HepG2 (cell line): ENCODE measurements around the gene C20orf202. TPM values are rescaled to one million over a fixed set of nuclear protein-coding genes. Genes with fewer than 3 reads are reported as not detected.

Source experiments
- ATF7-NPFF ChIP-seq: sonication (generic); formaldehyde crosslinking; IDR thresholded peaks from 2 replicates; pipeline ENCODE4 v1.8.1; 2023; ENCODE audit warnings: mild to moderate bottlenecking, low read depth, missing genetic modification reagents, moderate library complexity
- CEBPB ChIP-seq: IDR thresholded peaks from 2 replicates; pipeline ENCODE4 v1.6.1; 2011; ENCODE audit warnings: low read depth, low read length, improper control_type of control experiment, borderline replicate concordance
- CHD2 ChIP-seq: IDR thresholded peaks from 2 replicates; pipeline ENCODE4 v1.6.1; 2011; ENCODE audit warnings: low read depth, low read length, improper control_type of control experiment
- E2F1 ChIP-seq: sonication (generic); formaldehyde crosslinking; IDR thresholded peaks from 2 replicates; pipeline ENCODE4 v1.5.0; 2020; ENCODE audit warnings: missing genetic modification reagents
- ETS1 ChIP-seq: sonication (generic); formaldehyde crosslinking; IDR thresholded peaks from 2 replicates; pipeline ENCODE4 v1.4.0; 2020; ENCODE audit warnings: missing genetic modification reagents
- FOXC1 ChIP-seq: sonication (generic); formaldehyde crosslinking; IDR thresholded peaks from 2 replicates; pipeline ENCODE4 v1.8.0; 2022; ENCODE audit warnings: mild to moderate bottlenecking, missing genetic modification reagents, borderline replicate concordance
- GABPB1 ChIP-seq: IDR thresholded peaks from 2 replicates; pipeline ENCODE4 v1.6.1; 2016; ENCODE audit warnings: mild to moderate bottlenecking, missing genetic modification reagents, moderate library complexity, missing compliant biosample characterization
- GATAD2A ChIP-seq: IDR thresholded peaks from 2 replicates; pipeline ENCODE4 v1.6.1; 2016
- HMG20B ChIP-seq: conservative IDR thresholded peaks from 2 replicates; pipeline ENCODE4 v1.6.1; 2016; ENCODE audit warnings: missing genetic modification reagents, missing compliant biosample characterization
- HNRNPH1 ChIP-seq: fragments of 200-400 bp; formaldehyde crosslinking; optimal IDR thresholded peaks from 2 replicates; pipeline ENCODE3; 2017; ENCODE audit warnings: mild to moderate bottlenecking, low read depth, low read length
- IKZF1 ChIP-seq: fragments of 450-650 bp; IDR thresholded peaks from 2 replicates; pipeline ENCODE4 v1.7.1; 2016
- KLF16 ChIP-seq, 2 experiments: sonication (generic) in 1 of 2; formaldehyde crosslinking in 1 of 2; IDR thresholded peaks; 2 replicates each; pipeline versions ENCODE4 v1.6.1 to v1.8.0; 2016 to 2023; ENCODE audit warnings: missing genetic modification reagents in 2 of 2, missing compliant biosample characterization in 1 of 2
- MAZ ChIP-seq, 2 experiments: sonication (generic) in 1 of 2; formaldehyde crosslinking in 1 of 2; IDR thresholded peaks; 2 replicates each; pipeline versions ENCODE4 v1.5.0 to v1.6.1; 2012 to 2020; ENCODE audit warnings: low read depth in 2 of 2, mild to moderate bottlenecking in 2 of 2, borderline replicate concordance in 1 of 2, improper control_type of control experiment in 1 of 2, low read length in 1 of 2, missing genetic modification reagents in 1 of 2, moderate library complexity in 1 of 2
- MTA1 ChIP-seq: sonication (generic); formaldehyde crosslinking; IDR thresholded peaks from 2 replicates; pipeline ENCODE4 v1.4.0; 2020; ENCODE audit warnings: missing genetic modification reagents, mild to moderate bottlenecking, borderline replicate concordance
- PAWR ChIP-seq: sonication (generic); formaldehyde crosslinking; IDR thresholded peaks from 2 replicates; pipeline ENCODE4 v1.4.0; 2020; ENCODE audit warnings: missing genetic modification reagents, mild to moderate bottlenecking, borderline replicate concordance
- SIN3B ChIP-seq: fragments of 150-350 bp; IDR thresholded peaks from 2 replicates; pipeline ENCODE4 v1.6.1; 2014; ENCODE audit warnings: low read length
- SKI ChIP-seq: fragments of 450-650 bp; IDR thresholded peaks from one replicate; pipeline ENCODE4 v1.6.1; 2018; ENCODE audit warnings: mild to moderate bottlenecking; ENCODE audit not compliant: partially characterized antibody
- SNAPC5 ChIP-seq: sonication (generic); formaldehyde crosslinking; IDR thresholded peaks from 2 replicates; pipeline ENCODE4 v1.8.1; 2023; ENCODE audit warnings: mild to moderate bottlenecking, missing genetic modification reagents, borderline replicate concordance
- ZNF235 ChIP-seq: sonication (generic); formaldehyde crosslinking; IDR thresholded peaks from 2 replicates; pipeline ENCODE4 v1.8.1; 2023; ENCODE audit warnings: mild to moderate bottlenecking, missing genetic modification reagents, borderline replicate concordance
- ZNF329 ChIP-seq: sonication (generic); formaldehyde crosslinking; IDR thresholded peaks from 2 replicates; pipeline ENCODE4 v1.9.0; 2021; ENCODE audit warnings: low read depth, mild to moderate bottlenecking, missing genetic modification reagents
- ZNF34 ChIP-seq: sonication (generic); formaldehyde crosslinking; IDR thresholded peaks from 2 replicates; pipeline ENCODE4 v1.4.0; 2020; ENCODE audit warnings: mild to moderate bottlenecking, missing genetic modification reagents, borderline replicate concordance
- ZNF552 ChIP-seq: sonication (generic); formaldehyde crosslinking; IDR thresholded peaks from 2 replicates; pipeline ENCODE4 v1.9.0; 2022; ENCODE audit warnings: missing genetic modification reagents, mild to moderate bottlenecking, borderline replicate concordance
- ZNF572 ChIP-seq: sonication (generic); formaldehyde crosslinking; IDR thresholded peaks from 2 replicates; pipeline ENCODE4 v1.5.1; 2020; ENCODE audit warnings: mild to moderate bottlenecking, missing genetic modification reagents
- ZNF580 ChIP-seq: IDR thresholded peaks from 2 replicates; pipeline ENCODE4 v1.6.1; 2016; ENCODE audit warnings: low read depth, borderline replicate concordance
- ZNF616 ChIP-seq: sonication (generic); formaldehyde crosslinking; IDR thresholded peaks from 2 replicates; pipeline ENCODE4 v1.5.0; 2020; ENCODE audit warnings: low read depth, mild to moderate bottlenecking, missing genetic modification reagents
- ZNF780A ChIP-seq: sonication (generic); formaldehyde crosslinking; IDR thresholded peaks from 2 replicates; pipeline ENCODE4 v1.8.0; 2022; ENCODE audit warnings: mild to moderate bottlenecking, missing genetic modification reagents, moderate library complexity
- ZNF879 ChIP-seq: sonication (generic); formaldehyde crosslinking; IDR thresholded peaks from 2 replicates; pipeline ENCODE4 v1.8.1; 2023; ENCODE audit warnings: missing genetic modification reagents
- polyA plus RNA-seq, 8 experiments: library from polyadenylated mRNA; depleted of rRNA in 3 of 8; stranded (reverse) in 7 of 8; unstranded in 1 of 8; fragments of >200 nt; fragmentation: Illumina TruSeq in 4 of 8; extraction: Trizol in 4 of 8; gene quantifications; 2 replicates each; pipeline versions ENCODE4 v1.2.1 to v1.2.3, GENCODE V29; 2011 to 2016; ENCODE audit warnings: low read depth in 4 of 8, missing spikeins in 1 of 8, mixed read lengths in 1 of 8; ENCODE audit not compliant: insufficient read depth in 1 of 8
- total RNA-seq, 5 experiments: library from RNA; depleted of rRNA; stranded (reverse); fragments of >200 nt; fragmentation: Illumina TruSeq; extraction: Trizol; gene quantifications; 2 replicates each; pipeline ENCODE4 v1.2.3, GENCODE V29; 2016; ENCODE audit warnings: low read depth in 1 of 5

The C20orf202 gene
- total and polyA plus RNA-seq, 2 of the 13 experiments (the other 11 are each of a cell fraction or from before 2014, with no cell fraction given): 0.20 to 1.2 TPM

GRCh38 chr20:1184638-1185315 lies 18.5 kb upstream of the C20orf202 start, which contains the start of gene TMEM74B (continued):
- TF ChIP-seq ETS1 (CRISPR knock-in tag): peak; percentile 78; the same call in 1 of the 2 replicates
- TF ChIP-seq ZNF329 (CRISPR knock-in tag): no peak; the same call in 1 of the 2 replicates
- no peak for TF ChIP-seq IKZF1
- no peak for TF ChIP-seq CHD2
- TF ChIP-seq ZNF879: no peak
- TF ChIP-seq ZNF235 (CRISPR knock-in tag): no peak
- TF ChIP-seq PAWR (CRISPR knock-in tag): 0 out of 2 replicates have a peak, but pooled peaks have one; percentile 56
- peak; percentile 82; the same call in 1 of the 2 replicates for TF ChIP-seq MTA1 (CRISPR knock-in tag)
- TF ChIP-seq MAZ (IDR thresholded peaks at IDR 0.05; ENCODE audit: borderline replicate concordance, low read depth, low read length): no peak
- TF ChIP-seq MAZ (CRISPR knock-in tag; IDR thresholded peaks at IDR 0.05; ENCODE audit: low read depth): peak; percentile 88
- no peak for TF ChIP-seq CEBPB
- no peak for TF ChIP-seq GATAD2A
- TF ChIP-seq ZNF616: no peak
- no peak for TF ChIP-seq ZNF34 (CRISPR knock-in tag)
- no peak for TF ChIP-seq ZNF580 (CRISPR knock-in tag)
- TF ChIP-seq GABPB1: no peak; the same call in 1 of the 2 replicates
- no peak for TF ChIP-seq SKI
- no peak for TF ChIP-seq ZNF780A (CRISPR knock-in tag)
- no peak; the same call in 1 of the 2 replicates for TF ChIP-seq ATF7-NPFF
- TF ChIP-seq HMG20B (CRISPR knock-in tag): no peak
- TF ChIP-seq FOXC1 (CRISPR knock-in tag): peak; percentile 82; the same call in 1 of the 2 replicates
- TF ChIP-seq SNAPC5: no peak
- no peak for TF ChIP-seq ZNF552 (CRISPR knock-in tag)
- no peak for TF ChIP-seq HNRNPH1
- TF ChIP-seq ZNF572 (CRISPR knock-in tag): 0 out of 2 replicates have a peak, but pooled peaks have one; percentile 69
- no peak for TF ChIP-seq SIN3B
- TF ChIP-seq KLF16 (CRISPR knock-in tag; IDR thresholded peaks at IDR 0.05): no peak
- no peak for TF ChIP-seq E2F1 (CRISPR knock-in tag)
